ACHN (cell line): Measurements from ENCODE around the gene HMMR.
"Not testable (repeated sequence)": the region's sequence is repeated elsewhere in the genome, so short reads cannot be mapped to it uniquely, and the experiment has no call there.

Experiments
- DNase-seq: peaks from one replicate; pipeline ENCODE4 v3.0.0-alpha.2; 2015
- in situ Hi-C: cut with HindIII; loops from 2 replicates; pipeline ENCODE4 v1.10.0; 2017; ENCODE audit warnings: low sequenced_read_pairs, low pct_ligation_motif_present, low pct_unique_long_range_greater_than_20kb

Gene HMMR, protein sequence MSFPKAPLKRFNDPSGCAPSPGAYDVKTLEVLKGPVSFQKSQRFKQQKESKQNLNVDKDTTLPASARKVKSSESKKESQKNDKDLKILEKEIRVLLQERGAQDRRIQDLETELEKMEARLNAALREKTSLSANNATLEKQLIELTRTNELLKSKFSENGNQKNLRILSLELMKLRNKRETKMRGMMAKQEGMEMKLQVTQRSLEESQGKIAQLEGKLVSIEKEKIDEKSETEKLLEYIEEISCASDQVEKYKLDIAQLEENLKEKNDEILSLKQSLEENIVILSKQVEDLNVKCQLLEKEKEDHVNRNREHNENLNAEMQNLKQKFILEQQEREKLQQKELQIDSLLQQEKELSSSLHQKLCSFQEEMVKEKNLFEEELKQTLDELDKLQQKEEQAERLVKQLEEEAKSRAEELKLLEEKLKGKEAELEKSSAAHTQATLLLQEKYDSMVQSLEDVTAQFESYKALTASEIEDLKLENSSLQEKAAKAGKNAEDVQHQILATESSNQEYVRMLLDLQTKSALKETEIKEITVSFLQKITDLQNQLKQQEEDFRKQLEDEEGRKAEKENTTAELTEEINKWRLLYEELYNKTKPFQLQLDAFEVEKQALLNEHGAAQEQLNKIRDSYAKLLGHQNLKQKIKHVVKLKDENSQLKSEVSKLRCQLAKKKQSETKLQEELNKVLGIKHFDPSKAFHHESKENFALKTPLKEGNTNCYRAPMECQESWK

GRCh38 chr5:163460562-163461171 lies at the start of gene HMMR:
Gene HMMR (plus strand): TSS chr5:163460632. CDS start chr5:163460693, 61 bp downstream.
- peak; percentile 29 for DNase-seq
- in situ Hi-C loops = no loop called here

- in situ Hi-C loops = not testable (repeated sequence)
Measured at GRCh38 chr5:163415673-163416072, 44.8 kb upstream of the HMMR start.

DNA sequence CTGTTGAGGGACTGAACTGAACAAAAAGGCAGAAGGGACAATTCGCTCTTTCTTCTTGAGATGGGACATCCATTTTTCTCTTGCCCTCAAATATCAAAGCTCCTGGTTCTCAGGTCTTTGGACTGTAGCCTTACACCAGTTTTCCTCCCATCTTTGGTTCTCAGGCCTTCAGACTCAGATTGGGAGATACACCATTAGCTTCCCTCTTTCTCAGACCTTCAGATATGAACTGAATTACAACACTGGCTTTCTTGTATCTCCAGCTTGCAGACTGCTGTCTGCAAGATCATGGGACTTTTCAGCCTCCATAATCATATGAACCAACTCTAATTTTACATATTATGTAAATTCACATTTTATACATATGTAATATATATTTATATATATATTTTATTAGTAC lies 35.6 kb upstream of the HMMR start:
- no peak for DNase-seq

More at GRCh38 chr5:163415673-163416072, 44.8 kb upstream of the HMMR start:
- DNase-seq = not testable (repeated sequence)

DNA sequence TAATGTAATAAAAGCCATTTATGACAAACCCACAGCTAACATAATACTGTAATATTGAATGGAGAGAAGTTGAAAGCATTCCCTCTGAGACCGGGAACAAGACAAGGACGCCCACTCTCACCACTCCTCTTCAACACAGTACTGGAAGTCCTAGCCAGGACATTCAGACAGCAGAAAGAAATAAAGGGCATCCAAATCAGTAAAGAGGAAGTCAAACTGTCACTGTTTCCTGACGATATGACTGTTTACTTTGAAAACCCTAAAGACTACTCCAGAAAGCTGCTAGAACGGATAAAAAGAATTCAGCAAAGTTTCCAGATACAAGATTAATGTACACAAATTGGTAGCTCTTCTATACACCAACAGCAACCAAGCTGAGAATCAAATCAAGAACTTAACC lies 34.3 kb upstream of the HMMR start:
- DNase-seq, in situ Hi-C loops: not testable (repeated sequence)

More for the DNA sequence above, 35.6 kb upstream of the HMMR start:
- in situ Hi-C loops = no loop called here

- in situ Hi-C loops = no loop called here
- DNase-seq = no peak
Measured at GRCh38 chr5:163432544-163432943, 27.9 kb upstream of the HMMR start.

DNA sequence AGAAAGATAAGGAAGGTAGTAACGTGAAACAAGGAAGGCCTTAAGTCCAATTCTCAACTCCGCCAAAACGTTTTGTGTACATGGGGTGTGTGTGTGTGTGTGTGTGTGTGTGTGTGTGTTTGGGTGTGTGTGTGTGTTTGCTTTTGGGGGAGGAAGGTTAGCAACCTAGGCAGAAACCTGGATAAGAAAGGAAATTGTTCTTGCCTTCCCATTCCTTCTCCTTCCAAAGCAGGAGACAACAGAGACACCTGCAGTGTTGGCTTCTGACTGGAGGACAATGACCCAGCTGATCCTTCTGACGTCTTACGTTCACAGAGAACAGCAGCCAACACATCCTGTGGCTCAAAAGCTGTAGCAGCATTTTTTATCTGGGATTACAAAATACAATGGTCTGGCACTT lies 27.2 kb upstream of the HMMR start:
- in situ Hi-C loops = no loop called here
- no peak for DNase-seq

DNA sequence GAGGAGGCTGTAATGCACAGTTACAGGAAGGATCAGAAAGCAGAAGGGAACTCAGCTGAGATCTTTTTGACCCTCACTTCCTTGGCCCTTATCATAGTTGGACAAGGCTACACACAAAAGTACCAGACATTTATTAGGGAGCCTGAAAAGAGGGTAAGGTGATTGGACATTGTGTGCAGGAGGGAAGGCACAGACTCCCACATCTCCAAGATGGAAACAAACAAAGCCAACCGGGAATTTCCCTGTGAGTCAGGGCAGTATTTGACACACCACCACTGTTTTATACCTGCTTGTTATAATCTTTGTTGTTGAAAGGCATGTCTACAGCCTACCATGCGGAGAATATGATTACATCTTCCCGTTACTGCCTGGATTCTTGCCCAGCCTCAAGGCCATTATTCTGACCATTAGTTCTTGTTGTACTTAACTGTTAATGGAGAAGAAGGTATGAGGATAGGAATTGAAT lies 26.0 kb upstream of the HMMR start:
- in situ Hi-C loops = no loop called here
- peak; percentile 19 for DNase-seq

DNA sequence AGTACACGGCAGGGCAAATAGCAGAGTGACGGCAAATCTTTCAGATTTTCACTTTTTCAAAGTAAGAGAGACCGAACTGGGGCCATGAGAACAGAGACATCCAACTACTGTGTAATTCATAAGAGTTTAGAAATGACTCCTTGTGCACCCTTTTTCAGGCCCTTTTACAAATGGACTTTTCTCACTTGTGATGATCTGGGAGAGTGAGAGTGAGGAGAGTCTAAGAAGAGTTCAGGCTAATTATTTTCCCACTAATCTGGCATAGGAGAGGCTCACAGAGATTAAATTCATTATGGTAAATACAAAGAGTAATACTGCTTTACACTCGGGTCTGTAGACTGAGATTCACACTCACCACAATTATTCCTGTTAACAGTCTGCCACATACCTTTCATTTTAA lies 23.9 kb upstream of the HMMR start:
- in situ Hi-C loops = no loop called here
- DNase-seq = no peak

DNA sequence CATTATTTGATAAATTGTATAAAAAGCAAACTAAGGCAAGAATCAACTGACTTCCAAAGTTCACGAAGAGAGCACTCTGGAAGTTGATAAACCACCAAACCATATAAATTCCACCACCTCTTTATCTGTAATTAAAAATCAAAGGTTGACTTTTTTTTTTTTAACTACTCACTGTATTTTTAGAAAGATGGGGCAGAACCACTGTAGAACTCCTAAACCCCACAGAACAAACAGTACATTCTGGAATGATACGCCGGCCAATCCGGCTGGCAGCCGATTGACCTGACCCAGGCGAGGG lies 23.5 kb upstream of the HMMR start:
- no peak for DNase-seq

DNA sequence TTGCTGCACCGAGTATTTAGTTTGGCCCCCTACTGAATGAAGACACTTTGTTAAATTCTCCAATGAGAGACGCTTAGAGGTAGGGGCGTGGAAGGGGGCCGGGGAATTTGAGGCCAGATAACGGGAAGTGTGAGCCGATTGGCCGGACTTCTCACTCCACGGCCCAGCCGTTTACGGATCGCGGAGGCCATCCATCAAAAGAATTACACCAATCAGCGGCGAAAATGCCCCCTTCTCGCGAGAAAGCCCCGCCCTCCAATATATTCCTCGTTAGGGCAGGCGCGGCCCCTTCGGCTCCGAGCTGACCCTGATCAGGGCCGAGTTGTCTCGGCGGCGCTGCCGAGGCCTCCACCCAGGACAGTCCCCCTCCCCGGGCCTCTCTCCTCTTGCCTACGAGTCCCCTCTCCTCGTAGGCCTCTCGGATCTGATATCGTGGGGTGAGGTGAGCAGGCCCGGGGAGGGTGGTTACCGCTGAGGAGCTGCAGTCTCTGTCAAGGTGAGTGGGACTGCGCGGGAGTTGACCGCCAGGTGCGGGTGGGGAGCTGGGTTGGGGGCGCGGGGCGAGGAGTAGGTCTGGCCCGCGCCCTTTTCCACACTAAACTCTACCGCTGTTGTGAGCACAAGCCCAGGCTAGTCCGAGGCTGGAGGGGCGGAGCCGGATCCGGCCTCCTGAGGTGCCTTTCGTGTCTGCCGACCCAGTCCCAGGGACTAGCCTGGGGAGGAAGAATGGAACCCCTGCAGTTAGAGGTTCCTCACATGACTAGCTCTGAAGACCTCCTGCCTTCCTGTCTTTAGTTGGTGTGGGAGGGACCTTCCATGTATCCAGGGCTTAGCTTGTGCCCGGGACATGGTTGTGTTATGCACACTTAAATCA lies 22.9 kb upstream of the HMMR start, which contains the start of gene CCNG1:
Gene CCNG1, plus strand, starts transcription at position 287 of the 874 bp plus-strand sequence. CDS start 1,662 bp downstream, outside the sequence.
- DNase-seq = peak; percentile 96
- in situ Hi-C loops = no loop called here

More for the DNA sequence above, 23.5 kb upstream of the HMMR start:
- in situ Hi-C loops = no loop called here

DNA sequence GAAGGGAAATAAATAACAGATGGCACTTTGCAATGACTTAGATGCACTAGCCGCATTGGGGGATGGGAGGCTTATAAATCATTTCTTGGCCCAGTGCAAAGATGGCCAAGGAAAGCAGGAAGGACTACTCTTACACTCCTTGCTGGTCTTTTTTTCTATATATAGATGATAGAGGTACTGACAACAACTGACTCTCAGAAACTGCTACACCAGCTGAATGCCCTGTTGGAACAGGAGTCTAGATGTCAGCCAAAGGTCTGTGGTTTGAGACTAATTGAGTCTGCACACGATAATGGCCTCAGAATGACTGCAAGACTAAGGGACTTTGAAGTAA lies 21.4 kb upstream of the HMMR start:
- DNase-seq = peak; percentile 18
- in situ Hi-C loops = no loop called here

- in situ Hi-C loops = no loop called here
- DNase-seq = no peak
Measured at GRCh38 chr5:163440954-163441353, 19.5 kb upstream of the HMMR start.

GRCh38 chr5:163444526-163444925 lies 15.9 kb upstream of the HMMR start:
- in situ Hi-C loops = no loop called here
- DNase-seq = no peak

DNA sequence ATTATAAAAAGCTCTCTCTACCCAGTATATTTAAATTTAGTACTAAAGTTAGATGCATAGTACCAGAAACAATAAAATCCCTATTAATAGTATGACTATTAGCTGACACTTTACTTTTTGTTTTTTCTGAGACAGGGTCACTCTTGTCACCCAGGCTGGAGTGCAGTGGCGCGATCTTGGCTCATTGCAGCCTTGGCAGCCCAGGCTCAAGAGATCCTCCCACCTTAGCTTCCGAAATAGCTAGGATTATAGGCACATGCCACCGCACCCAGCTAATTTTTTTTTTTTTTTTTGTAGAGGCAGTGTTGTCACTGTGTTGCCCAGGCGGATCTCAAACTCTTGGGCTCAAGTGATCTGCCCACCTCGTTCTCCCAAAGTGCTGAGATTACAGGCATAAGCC lies 15.1 kb upstream of the HMMR start:
- DNase-seq = no peak
- in situ Hi-C loops = no loop called here

DNA sequence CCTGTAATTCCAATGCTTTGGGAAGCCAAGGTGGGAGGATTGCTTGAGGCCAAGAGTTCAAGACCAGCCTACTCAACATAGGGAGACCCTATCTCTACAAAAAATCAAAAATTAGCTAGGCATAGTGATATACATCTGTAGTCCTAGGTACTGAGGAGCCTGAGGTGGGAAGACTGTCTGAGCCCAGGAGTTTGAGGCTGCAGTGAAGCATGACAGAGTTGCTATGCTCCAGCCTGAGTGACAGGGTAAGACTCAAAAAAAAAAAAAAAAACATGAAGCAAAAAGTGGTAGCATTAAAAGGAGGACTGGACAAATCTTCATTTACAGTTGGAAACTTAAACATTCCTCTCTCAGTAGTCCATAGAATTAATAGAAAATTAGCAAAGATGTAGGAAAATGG lies 13.2 kb upstream of the HMMR start:
- in situ Hi-C loops = no loop called here
- DNase-seq = no peak

DNA sequence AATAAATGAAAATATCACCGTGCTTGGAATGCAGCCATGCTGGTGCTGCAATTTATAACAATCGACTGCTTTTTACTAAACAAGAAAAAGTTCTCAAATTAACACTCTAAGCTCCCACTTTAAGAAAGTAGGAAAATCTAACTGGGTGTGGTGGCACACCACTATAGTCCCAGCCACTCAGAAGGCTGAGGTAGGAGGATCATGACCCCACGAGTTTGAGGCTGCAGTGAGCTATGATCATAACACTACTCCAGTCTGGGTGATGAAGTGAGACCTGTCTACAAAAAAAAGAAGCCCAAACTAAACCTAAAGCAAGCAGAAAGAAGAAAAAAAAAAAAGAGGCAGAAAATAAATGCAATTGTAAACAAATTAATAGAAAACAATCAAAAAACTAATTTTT lies 12.6 kb upstream of the HMMR start:
- in situ Hi-C loops = no loop called here
- DNase-seq = no peak

DNA sequence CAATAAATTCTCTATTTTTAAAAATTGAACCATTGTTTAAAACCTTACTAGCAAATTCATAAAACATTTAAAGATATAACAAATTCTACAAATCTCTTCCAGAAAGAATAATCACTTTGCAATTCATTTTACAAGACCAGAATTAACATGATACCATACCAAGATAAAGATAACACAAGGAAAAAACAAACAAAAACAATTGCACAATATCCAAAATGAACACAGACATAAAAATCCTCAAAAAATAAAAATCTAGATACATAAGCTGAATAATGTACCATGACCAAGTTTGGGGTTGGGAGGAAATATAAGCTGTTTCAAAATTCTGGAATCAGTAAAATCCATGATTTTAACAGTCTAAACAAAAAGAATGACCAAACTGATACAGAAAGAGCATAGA lies 11.9 kb upstream of the HMMR start:
- no peak for DNase-seq
- in situ Hi-C loops = no loop called here

GRCh38 chr5:163451489-163451888 lies 8.9 kb upstream of the HMMR start:
- DNase-seq = no peak
- in situ Hi-C loops = no loop called here

DNA sequence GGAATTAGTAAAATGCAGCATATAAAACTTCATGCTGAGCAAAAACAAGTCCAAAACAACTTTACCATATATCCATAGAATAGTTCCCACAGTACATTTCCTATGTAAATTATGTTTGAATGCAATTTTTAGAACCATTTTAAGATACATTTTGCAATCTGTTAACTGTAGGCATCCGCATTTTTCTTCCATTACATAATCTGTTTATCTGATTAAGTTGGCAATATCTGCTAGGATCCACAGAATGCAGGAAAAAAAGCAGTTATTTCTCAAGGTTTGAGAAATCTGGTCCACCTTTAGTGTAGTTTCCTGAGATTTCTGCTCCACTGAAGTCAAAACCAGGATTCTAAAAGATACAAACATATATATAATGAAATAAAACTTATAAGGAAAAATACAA lies 6.7 kb upstream of the HMMR start:
- no peak for DNase-seq
- in situ Hi-C loops = no loop called here
